Suprapubic skin (tissue), 3 donors: ENCODE data around the gene MED13L.

ENCODE experiments used
- CTCF ChIP-seq, 2 donors: fragments of 200-600 bp in 1 of 2; fragments of 450-650 bp in 1 of 2; sonication (generic) in 1 of 2; IDR thresholded peaks; one replicate each; pipeline ENCODE4 v1.5.1; 2016 to 2019; ENCODE audit warnings: antibody characterized with exemption in 2 of 2, mild to moderate bottlenecking in 1 of 2, moderate library complexity in 1 of 2
- POLR2A ChIP-seq, 2 donors: fragments of 450-650 bp; IDR thresholded peaks; one replicate each; pipeline ENCODE4 v1.6.1; 2017; ENCODE audit warnings: antibody characterized with exemption in 2 of 2, mild to moderate bottlenecking in 2 of 2, moderate library complexity in 2 of 2

- TF ChIP-seq CTCF (IDR thresholded peaks at IDR 0.05) (no peak), POLR2A (IDR thresholded peaks at IDR 0.05) (no peak)
Measured at GRCh38 chr12:116068853-116069252, 208.6 kb downstream of the MED13L start.
